Measurements from ENCODE around the gene PAK1. TPM values are rescaled to one million over a fixed set of nuclear protein-coding genes. Genes with fewer than 3 reads are reported as not detected.
"Not testable (repeated sequence)": the region's sequence is repeated elsewhere in the genome, so short reads cannot be mapped to it uniquely, and the experiment has no call there.

Gene PAK1
- total RNA-seq, 2 donors from 2014 or later: 13.1 to 16.7 TPM

- ATAC-seq: no peak
- Mint-ChIP-seq H3K27ac (no peak overlapping the region), H3K27me3 (no peaks in the 10 kb centered on the region), H3K4me1 (peaks cover 9% of the 10 kb centered on the region), H3K4me3 (no peak overlapping the region), H3K36me3 (ENCODE audit: low read depth) (peaks cover 4% of the 10 kb centered on the region)
- no peaks in the 10 kb centered on the region for H3K9me3 ChIP-seq (ENCODE audit: control insufficient read depth, low read length, poor library complexity, severe bottlenecking)
- DNase-seq: no peak
Observed at GRCh38 chr11:77402218-77402556, 71.7 kb downstream of the PAK1 start.

DNA sequence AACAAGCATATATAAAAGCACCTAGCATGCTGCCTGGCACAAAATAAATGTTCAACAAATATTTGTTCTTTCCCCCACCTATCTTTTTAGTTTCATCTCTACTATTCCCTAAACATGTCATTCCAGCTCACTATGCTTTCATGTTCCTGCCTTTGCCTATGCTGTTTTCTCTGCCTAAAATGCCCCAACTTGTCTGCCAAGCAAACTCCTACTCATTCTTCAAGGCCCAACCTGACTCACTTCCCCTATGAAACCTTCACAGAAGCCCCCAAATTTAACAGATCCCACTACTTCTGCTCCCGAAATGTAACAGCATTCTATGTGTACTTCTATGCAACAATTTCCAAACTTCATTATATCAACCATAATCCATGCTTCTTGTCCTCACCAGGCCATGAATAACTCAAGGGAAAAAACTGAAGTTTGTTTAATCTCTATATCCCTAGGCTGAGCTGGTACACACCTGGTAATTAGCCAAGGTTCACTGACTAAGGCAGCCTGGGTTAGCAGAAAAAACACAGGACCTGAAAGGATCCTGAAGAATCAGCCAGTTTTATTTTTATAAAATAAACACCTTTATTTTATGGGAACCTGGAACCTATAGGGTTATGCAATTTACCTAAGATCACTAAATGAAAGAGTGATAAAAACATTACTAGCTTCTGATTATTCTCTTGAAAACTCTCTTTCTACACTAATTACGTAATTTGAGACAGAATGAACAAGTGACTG lies 72.2 kb downstream of the PAK1 start:
- Mint-ChIP-seq H3K4me3 (no peak overlapping the region), H3K27ac (no peak overlapping the region), H3K4me1 (peaks cover 8% of the 10 kb centered on the region), H3K27me3 (no peaks in the 10 kb centered on the region), H3K36me3 (ENCODE audit: low read depth) (peaks cover 4% of the 10 kb centered on the region)
- H3K9me3 ChIP-seq (ENCODE audit: control insufficient read depth, low read length, poor library complexity, severe bottlenecking): no peaks in the 10 kb centered on the region
- no peak for DNase-seq
- no peak for ATAC-seq

DNA sequence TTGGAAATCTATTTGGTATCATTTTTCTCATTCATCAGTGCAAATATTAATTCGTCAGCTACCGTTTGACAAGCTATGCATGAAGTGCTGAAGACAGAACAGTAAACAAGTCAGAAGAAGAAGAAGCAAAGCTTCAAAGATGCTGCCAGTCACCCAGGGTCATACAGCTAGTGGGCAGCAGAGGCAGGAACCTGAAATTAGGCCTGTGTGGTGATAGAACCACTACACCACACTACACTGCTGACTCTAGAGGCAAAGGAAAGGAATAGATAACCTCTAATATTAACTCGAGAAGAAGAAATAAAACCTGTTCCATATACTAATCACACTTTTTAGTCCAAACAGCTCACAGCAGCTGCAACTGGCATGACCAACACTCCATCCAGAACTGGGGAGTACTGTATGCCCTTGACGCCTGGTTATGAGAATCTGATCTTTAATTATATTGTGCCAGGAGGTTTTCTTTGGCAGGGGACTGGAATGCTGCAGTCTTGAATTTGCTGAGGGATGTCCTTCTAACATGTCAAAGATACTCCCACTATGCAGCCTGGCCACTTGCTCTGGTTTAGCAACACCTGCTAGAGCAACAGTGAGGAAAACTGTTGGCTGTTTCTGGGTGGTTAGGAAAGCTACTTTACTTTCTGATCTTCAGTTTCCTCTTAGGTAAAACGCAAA lies 73.0 kb downstream of the PAK1 start:
- no peak for DNase-seq
- H3K27ac Mint-ChIP-seq: no peak overlapping the region

DNA sequence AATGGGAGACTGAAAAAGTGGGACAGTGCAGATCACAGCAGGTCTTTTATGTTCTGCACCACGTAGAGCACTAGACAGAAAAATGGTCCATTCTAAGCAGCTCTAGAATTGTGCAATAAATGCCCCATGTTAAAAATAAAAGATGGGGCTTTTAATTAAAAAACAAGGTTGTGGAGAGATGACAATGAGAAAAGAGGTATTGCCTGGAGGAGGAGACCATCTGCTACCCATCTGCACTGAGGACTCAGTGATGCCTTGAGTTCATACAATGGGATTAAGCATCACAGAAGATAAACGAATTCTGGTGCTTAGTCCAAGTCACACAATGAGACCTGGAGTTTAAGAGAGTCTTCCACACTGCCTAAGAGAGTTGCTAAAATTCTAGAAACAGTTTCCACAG lies 73.6 kb downstream of the PAK1 start:
- no peaks in the 10 kb centered on the region for H3K27me3 Mint-ChIP-seq
- no peaks in the 10 kb centered on the region for H3K9me3 ChIP-seq (ENCODE audit: control insufficient read depth, low read length, poor library complexity, severe bottlenecking)
- no peak overlapping the region for H3K4me3 Mint-ChIP-seq
- H3K4me1 Mint-ChIP-seq: peaks cover 6% of the 10 kb centered on the region
- H3K27ac Mint-ChIP-seq: no peak overlapping the region
- no peak for ATAC-seq
- H3K36me3 Mint-ChIP-seq (ENCODE audit: low read depth): peaks cover 4% of the 10 kb centered on the region
- no peak for DNase-seq

More for the DNA sequence above, 73.0 kb downstream of the PAK1 start:
- H3K9me3 ChIP-seq (ENCODE audit: control insufficient read depth, low read length, poor library complexity, severe bottlenecking): no peaks in the 10 kb centered on the region
- Mint-ChIP-seq H3K4me1 (peaks cover 6% of the 10 kb centered on the region), H3K4me3 (no peak overlapping the region), H3K36me3 (ENCODE audit: low read depth) (peaks cover 4% of the 10 kb centered on the region), H3K27me3 (no peaks in the 10 kb centered on the region)
- no peak for ATAC-seq

DNA sequence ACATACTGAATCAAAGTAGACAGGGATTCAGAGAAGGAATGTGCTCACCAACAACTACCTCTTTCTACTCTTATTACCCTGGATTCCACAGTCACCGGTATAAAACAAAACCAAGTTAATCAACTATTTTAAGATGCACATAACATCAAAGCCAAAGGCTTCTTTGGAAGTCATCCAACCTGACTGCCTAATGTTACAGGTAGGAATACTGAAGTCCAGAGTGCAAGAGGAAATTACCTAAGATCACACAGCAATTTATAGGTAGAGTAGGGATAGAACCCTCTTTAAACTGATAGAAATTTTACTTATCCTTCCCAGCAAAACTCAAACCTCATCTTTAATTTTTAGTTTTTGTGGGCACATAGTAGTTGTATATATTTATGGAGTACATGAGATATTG lies 76.3 kb downstream of the PAK1 start:
- Mint-ChIP-seq H3K4me1 (peaks cover 6% of the 10 kb centered on the region), H3K4me3 (no peak overlapping the region), H3K36me3 (ENCODE audit: low read depth) (peaks cover 2% of the 10 kb centered on the region), H3K27me3 (no peaks in the 10 kb centered on the region), H3K27ac (no peak overlapping the region)
- no peaks in the 10 kb centered on the region for H3K9me3 ChIP-seq (ENCODE audit: control insufficient read depth, low read length, poor library complexity, severe bottlenecking)
- no peak for DNase-seq
- no peak for ATAC-seq

- H3K4me1 Mint-ChIP-seq: peaks cover 6% of the 10 kb centered on the region
- DNase-seq (no peak), ATAC-seq (no peak)
- H3K27ac Mint-ChIP-seq: no peak overlapping the region
- no peak overlapping the region for H3K4me3 Mint-ChIP-seq
- no peaks in the 10 kb centered on the region for H3K27me3 Mint-ChIP-seq
- H3K9me3 ChIP-seq (ENCODE audit: control insufficient read depth, low read length, poor library complexity, severe bottlenecking): no peaks in the 10 kb centered on the region
- H3K36me3 Mint-ChIP-seq (ENCODE audit: low read depth): peaks cover 2% of the 10 kb centered on the region
Observed at GRCh38 chr11:77396911-77397310, 77.0 kb downstream of the PAK1 start.

- no peak overlapping the region for H3K27ac Mint-ChIP-seq
- H3K9me3 ChIP-seq (ENCODE audit: control insufficient read depth, low read length, poor library complexity, severe bottlenecking): no peaks in the 10 kb centered on the region
- peaks cover under 1% of the 10 kb centered on the region for H3K36me3 Mint-ChIP-seq (ENCODE audit: low read depth)
- no peak for DNase-seq
- no peak overlapping the region for H3K4me3 Mint-ChIP-seq
- ATAC-seq: no peak
- peaks cover 2% of the 10 kb centered on the region for H3K4me1 Mint-ChIP-seq
- no peaks in the 10 kb centered on the region for H3K27me3 Mint-ChIP-seq
Observed at GRCh38 chr11:77396305-77396704, 77.6 kb downstream of the PAK1 start.

GRCh38 chr11:77395460-77396173 lies 78.3 kb downstream of the PAK1 start:
- peaks cover 5% of the 10 kb centered on the region for H3K36me3 Mint-ChIP-seq (ENCODE audit: low read depth)
- H3K27me3 Mint-ChIP-seq: no peaks in the 10 kb centered on the region
- H3K4me1 Mint-ChIP-seq: peaks cover 6% of the 10 kb centered on the region
- DNase-seq (no peak), ATAC-seq (no peak)
- H3K27ac Mint-ChIP-seq: no peak overlapping the region
- no peak overlapping the region for H3K4me3 Mint-ChIP-seq
- no peaks in the 10 kb centered on the region for H3K9me3 ChIP-seq (ENCODE audit: control insufficient read depth, low read length, poor library complexity, severe bottlenecking)

GRCh38 chr11:77392842-77393241 lies 81.1 kb downstream of the PAK1 start:
- Mint-ChIP-seq H3K4me3 (no peak overlapping the region), H3K27me3 (no peaks in the 10 kb centered on the region), H3K27ac (no peak overlapping the region), H3K4me1 (peaks cover 4% of the 10 kb centered on the region), H3K36me3 (ENCODE audit: low read depth) (peaks cover 11% of the 10 kb centered on the region)
- ATAC-seq (no peak), DNase-seq (no peak)
- H3K9me3 ChIP-seq (ENCODE audit: control insufficient read depth, low read length, poor library complexity, severe bottlenecking): no peaks in the 10 kb centered on the region

DNA sequence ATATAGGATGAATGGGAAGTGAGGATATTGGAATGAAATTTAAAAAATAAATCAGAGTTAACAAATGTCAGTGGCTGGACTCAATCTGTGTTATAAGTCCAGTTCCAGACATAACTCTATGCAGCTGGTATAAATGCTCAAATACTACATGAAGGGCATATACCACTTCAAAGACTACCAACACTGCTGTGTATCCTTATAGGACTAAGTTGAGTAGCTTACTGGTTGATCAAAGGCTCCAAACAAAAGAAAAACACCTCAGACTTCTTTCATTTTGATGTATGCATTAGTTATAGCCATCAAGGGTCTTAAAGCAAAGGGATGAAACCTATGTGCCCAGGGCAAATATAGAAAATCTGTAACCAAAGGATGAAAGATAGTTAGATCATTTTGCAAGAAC lies 86.2 kb downstream of the PAK1 start:
- no peaks in the 10 kb centered on the region for H3K9me3 ChIP-seq (ENCODE audit: control insufficient read depth, low read length, poor library complexity, severe bottlenecking)
- DNase-seq (no peak), ATAC-seq (no peak)
- Mint-ChIP-seq H3K4me3 (no peak overlapping the region), H3K27ac (no peak overlapping the region), H3K4me1 (peaks cover 6% of the 10 kb centered on the region), H3K36me3 (ENCODE audit: low read depth) (peaks cover 19% of the 10 kb centered on the region), H3K27me3 (no peaks in the 10 kb centered on the region)

- H3K4me3 Mint-ChIP-seq: no peak overlapping the region
- DNase-seq (no peak), ATAC-seq (no peak)
- peaks cover 6% of the 10 kb centered on the region for H3K4me1 Mint-ChIP-seq
- no peak overlapping the region for H3K27ac Mint-ChIP-seq
- peaks cover 17% of the 10 kb centered on the region for H3K36me3 Mint-ChIP-seq (ENCODE audit: low read depth)
- no peaks in the 10 kb centered on the region for H3K9me3 ChIP-seq (ENCODE audit: control insufficient read depth, low read length, poor library complexity, severe bottlenecking)
- no peaks in the 10 kb centered on the region for H3K27me3 Mint-ChIP-seq
Observed at GRCh38 chr11:77386178-77386577, 87.7 kb downstream of the PAK1 start.

DNA sequence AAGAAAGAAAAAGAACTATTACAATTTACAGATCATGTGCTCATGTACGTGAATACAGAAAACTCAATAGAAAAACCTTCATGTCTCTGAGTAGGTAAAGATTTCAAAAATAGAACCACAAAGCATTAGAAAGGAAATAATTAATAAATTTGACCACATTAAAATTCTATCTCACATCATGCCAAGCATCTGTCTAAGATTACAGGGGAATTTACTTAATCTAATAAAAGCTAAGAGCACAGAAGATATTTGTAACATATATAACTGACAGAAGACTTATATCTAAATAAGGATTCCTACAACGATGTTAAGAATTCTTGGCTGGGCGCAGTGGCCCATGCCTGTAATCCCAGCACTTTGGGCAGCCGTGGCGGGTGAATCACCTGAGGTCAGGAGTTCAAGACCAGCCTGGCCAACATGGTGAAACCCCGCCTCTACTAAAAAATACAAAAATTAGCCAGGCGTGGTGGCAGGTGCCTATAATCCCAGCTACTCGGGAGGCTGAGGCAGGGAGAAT lies 88.6 kb downstream of the PAK1 start:
- not testable (repeated sequence) for H3K27ac Mint-ChIP-seq; H3K27me3 Mint-ChIP-seq; H3K4me1 Mint-ChIP-seq; ATAC-seq; H3K9me3 ChIP-seq (ENCODE audit: control insufficient read depth, low read length, poor library complexity, severe bottlenecking); DNase-seq; H3K4me3 Mint-ChIP-seq
- H3K36me3 Mint-ChIP-seq (ENCODE audit: low read depth): peaks cover 13% of the 10 kb centered on the region

GRCh38 chr11:77384571-77384970 lies 89.3 kb downstream of the PAK1 start:
- Mint-ChIP-seq H3K27me3 (no peaks in the 10 kb centered on the region), H3K27ac (no peak overlapping the region), H3K4me3 (no peak overlapping the region), H3K4me1 (peaks cover 2% of the 10 kb centered on the region), H3K36me3 (ENCODE audit: low read depth) (peaks cover 14% of the 10 kb centered on the region)
- ATAC-seq: no peak
- H3K9me3 ChIP-seq (ENCODE audit: control insufficient read depth, low read length, poor library complexity, severe bottlenecking): no peaks in the 10 kb centered on the region
- DNase-seq: no peak

Data from T-helper 17 cell (primary cell).